Ovary (tissue), 9 donors: ENCODE measurements around the gene INTS7. TPM values are rescaled to one million over a fixed set of nuclear protein-coding genes. Genes with fewer than 3 reads are reported as not detected.
"Not testable (repeated sequence)": the region's sequence is repeated elsewhere in the genome, so short reads cannot be mapped to it uniquely, and the experiment has no call there.

Experiments used
- DNase-seq, 5 donors: peaks; one replicate each; pipeline ENCODE4 v3.0.0-alpha.2; 2019 to 2020
- H3K27ac ChIP-seq, 2 donors: fragments of 200-600 bp; one replicate each; pipeline versions ENCODE4 v1.5.1 to v1.8.0; 2019 to 2022
- H3K27me3 ChIP-seq: fragments of 200-600 bp; one replicate; pipeline ENCODE4 v1.8.0; 2022
- H3K36me3 ChIP-seq: fragments of 200-600 bp; sonication (generic); one replicate; pipeline ENCODE4 v1.5.1; 2019
- H3K4me1 ChIP-seq: one replicate; pipeline ENCODE4 v1.8.1; 2013; ENCODE audit warnings: mild to moderate bottlenecking, moderate library complexity; ENCODE audit not compliant: insufficient read depth
- H3K4me3 ChIP-seq: fragments of 200-600 bp; sonication (generic); one replicate; pipeline ENCODE4 v1.5.1; 2017
- H3K9me3 ChIP-seq, 2 donors: fragments of 200-600 bp in 1 of 2; sonication (generic) in 1 of 2; one replicate each; pipeline versions ENCODE4 v1.5.1 to v1.8.1; 2013 to 2019; ENCODE audit warnings: mild to moderate bottlenecking in 1 of 2, moderate library complexity in 1 of 2
- EP300 ChIP-seq: sonication (generic); formaldehyde crosslinking; IDR thresholded peaks from one replicate; pipeline ENCODE4 v1.6.1; 2017; ENCODE audit warnings: antibody characterized with exemption
- POLR2A ChIP-seq: fragments of 450-650 bp; IDR thresholded peaks from one replicate; pipeline ENCODE4 v1.6.1; 2017; ENCODE audit warnings: antibody characterized with exemption, mild to moderate bottlenecking, moderate library complexity
- WGBS, 3 donors: extraction: QIAGEN DNeasy Blood & Tissue Kit in 1 of 3; methylation state at CpG; one replicate each; pipeline versions ENCODE4 v1.1.5 to v1.1.7; 2013 to 2017; 5-methylcytosine and 5-hydroxymethylcytosine counted together
- intact Hi-C, 4 donors: fragments of 100-400 bp; cut with DNase I; formaldehyde crosslinking; loops; one replicate each; pipeline versions ENCODE4 v1.11.0 to v1.15.1; 2022 to 2023
- polyA plus RNA-seq, 2 donors: library from polyadenylated mRNA; stranded (reverse); fragments of 200-250 nt in 1 of 2; fragments of 350-450 nt in 1 of 2; fragmentation: Illumina TruSeq in 1 of 2; extraction: RNeasy Lipid Tissue Mini Kit (QIAGEN cat#74804) in 1 of 2; gene quantifications; one replicate each; pipeline ENCODE4 v1.2.3, GENCODE V29; 2013 to 2014
- total RNA-seq, 7 donors: library from RNA; depleted of rRNA in 2 of 7; stranded (reverse); fragments of >200 nt in 2 of 7; fragmentation: NEBNext Ultra II Directional in 3 of 7; extraction: Animal tissue kit (Norgen Biotek cat#: 25700) in 3 of 7; gene quantifications; one replicate each; pipeline versions ENCODE4 v1.1.0 to v1.2.4, GENCODE V29; 2016 to 2023
- TF ChIP-seq, protein P1 (sequence below), 3 donors: fragments of 450-650 bp in 2 of 3; fragments of 200-600 bp in 1 of 3; IDR thresholded peaks; one replicate each; pipeline versions ENCODE4 v1.5.1 to v1.8.0; 2016 to 2022; ENCODE audit warnings: antibody characterized with exemption in 3 of 3, mild to moderate bottlenecking in 1 of 3
- donor health status: DM: no; HTN: no; CAD: no; lungs with moderate emphysema.
- donor health status: DM: no; HTN: no; CAD: no.
- donor health status: Bipolar disorder and iron deficiency.
- donor health status: DM: yes; HTN: yes; CAD: no.
- donor health status: DM: no; HTN: no; CAD: no.
- donor health status: DM: yes; HTN: yes; CAD: no.

The INTS7 gene
- total and polyA plus RNA-seq, 9 donors, result 4.0 to 19.1 (median 7.0) TPM

DNA sequence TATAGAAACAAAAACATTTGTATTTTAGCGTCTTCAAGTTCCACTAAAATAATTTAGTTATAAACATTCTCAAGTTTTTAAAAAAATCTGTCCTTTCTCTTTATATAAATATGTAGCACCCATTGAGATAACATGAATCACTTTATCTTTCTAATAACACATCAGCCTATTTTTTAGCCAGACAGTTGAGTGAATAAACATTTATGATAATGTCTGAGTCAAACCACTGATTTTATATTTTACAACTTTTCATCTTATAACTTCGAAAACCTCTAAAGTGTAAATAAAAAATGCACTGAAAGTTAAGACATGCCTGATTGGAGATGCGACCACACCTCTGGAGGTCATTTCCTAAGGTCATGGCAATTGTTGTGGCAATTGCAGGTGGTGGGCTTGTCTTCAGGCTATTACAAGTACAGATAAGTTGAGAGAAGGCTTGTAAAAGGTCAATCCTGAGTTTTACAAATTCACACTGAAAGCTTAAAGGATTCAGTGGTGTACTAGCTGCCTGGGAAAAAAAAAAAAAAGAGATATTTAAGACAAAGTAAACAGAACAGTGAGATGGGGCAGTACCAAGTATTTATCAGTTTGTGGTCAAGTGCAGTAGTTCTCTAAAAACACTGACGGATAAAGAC lies 67.0 kb downstream of the INTS7 start:
- WGBS, 3 donors, result 70 to 78% (median 77%) methylated on average over 4 of the region's 4 CpGs
- Histone ChIP-seq H3K4me1 (no peaks in the 10 kb centered on the region), H3K27me3 (no peaks in the 10 kb centered on the region), H3K27ac (no peak overlapping the region), H3K36me3 (no peaks in the 10 kb centered on the region), H3K4me3 (no peak overlapping the region), H3K9me3 (no peaks in the 10 kb centered on the region)
- intact Hi-C loops, result no loop called here
- TF ChIP-seq, protein P1, sequence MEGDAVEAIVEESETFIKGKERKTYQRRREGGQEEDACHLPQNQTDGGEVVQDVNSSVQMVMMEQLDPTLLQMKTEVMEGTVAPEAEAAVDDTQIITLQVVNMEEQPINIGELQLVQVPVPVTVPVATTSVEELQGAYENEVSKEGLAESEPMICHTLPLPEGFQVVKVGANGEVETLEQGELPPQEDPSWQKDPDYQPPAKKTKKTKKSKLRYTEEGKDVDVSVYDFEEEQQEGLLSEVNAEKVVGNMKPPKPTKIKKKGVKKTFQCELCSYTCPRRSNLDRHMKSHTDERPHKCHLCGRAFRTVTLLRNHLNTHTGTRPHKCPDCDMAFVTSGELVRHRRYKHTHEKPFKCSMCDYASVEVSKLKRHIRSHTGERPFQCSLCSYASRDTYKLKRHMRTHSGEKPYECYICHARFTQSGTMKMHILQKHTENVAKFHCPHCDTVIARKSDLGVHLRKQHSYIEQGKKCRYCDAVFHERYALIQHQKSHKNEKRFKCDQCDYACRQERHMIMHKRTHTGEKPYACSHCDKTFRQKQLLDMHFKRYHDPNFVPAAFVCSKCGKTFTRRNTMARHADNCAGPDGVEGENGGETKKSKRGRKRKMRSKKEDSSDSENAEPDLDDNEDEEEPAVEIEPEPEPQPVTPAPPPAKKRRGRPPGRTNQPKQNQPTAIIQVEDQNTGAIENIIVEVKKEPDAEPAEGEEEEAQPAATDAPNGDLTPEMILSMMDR (IDR thresholded peaks at IDR 0.05), result no peak
- TF ChIP-seq EP300, result no peak
- TF ChIP-seq POLR2A, result no peak
- no peak for DNase-seq

DNA sequence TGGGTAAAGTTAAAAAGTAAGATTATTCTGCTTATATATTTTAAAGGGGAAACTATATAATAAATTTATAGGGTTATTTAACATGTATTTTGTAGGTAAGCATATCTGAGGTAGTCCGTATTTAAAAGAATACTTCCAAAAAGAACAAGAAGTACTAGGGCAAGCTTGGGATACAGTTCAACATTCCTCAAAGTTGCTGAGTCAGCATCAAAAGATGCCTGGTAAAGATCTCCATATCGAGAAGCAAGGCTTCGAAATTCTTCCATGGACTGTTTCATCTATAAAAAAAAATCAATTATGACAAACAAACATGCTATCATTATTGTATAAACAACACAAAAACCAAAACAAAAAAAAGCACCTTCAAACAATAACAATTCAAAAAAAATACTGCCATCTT lies 67.7 kb downstream of the INTS7 start:
- Histone ChIP-seq H3K27ac (no peak overlapping the region), H3K4me3 (no peak overlapping the region), H3K9me3 (no peaks in the 10 kb centered on the region), H3K36me3 (no peaks in the 10 kb centered on the region), H3K27me3 (no peaks in the 10 kb centered on the region), H3K4me1 (no peaks in the 10 kb centered on the region)
- WGBS, 3 donors, result 53 to 59% (median 55%) methylated on average over 3 of the region's 3 CpGs
- intact Hi-C loops, result no loop called here
- TF ChIP-seq, protein P1 (IDR thresholded peaks at IDR 0.05), result no peak
- TF ChIP-seq EP300 (no peak), POLR2A (no peak)
- no peak for DNase-seq

DNA sequence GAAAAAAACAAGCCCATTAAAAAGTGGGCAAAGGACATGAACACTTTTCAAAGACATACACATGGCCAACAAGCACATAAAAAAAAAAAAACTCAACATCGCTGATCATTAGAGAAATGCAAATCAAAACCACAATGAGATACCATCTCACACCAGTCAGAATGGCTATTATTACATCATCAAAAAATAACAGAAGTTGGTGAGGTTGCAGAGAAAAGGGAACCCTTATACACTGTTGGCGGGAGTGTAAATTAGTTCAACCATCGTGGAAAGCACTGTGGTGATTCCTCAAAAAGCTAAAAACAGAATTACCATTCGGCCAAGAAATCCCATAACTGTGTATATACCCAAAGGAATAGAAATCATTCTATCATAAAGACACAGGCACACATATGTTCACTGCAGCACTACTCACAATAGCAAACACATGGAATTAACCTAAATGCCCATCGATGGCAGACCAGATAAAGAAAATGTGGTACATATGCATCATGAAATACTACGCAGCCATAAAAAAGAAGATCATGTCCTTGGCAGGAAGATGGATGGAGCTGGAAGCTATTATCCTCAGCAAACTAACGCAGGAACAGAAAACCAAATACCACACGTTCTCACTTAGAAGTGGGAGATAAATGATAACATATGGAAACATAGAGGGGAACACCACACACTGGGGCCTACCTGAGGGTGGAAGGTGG lies 70.1 kb downstream of the INTS7 start:
- no peak for DNase-seq
- 94 to 96% (median 96%) methylated on average over 8 of the region's 8 CpGs for WGBS, 3 donors
- Histone ChIP-seq H3K4me1 (no peaks in the 10 kb centered on the region), H3K9me3 (no peaks in the 10 kb centered on the region), H3K36me3 (no peaks in the 10 kb centered on the region), H3K27ac (no peak overlapping the region), H3K4me3 (no peak overlapping the region), H3K27me3 (no peaks in the 10 kb centered on the region)
- no peak for TF ChIP-seq EP300
- intact Hi-C loops, result no loop called here

DNA sequence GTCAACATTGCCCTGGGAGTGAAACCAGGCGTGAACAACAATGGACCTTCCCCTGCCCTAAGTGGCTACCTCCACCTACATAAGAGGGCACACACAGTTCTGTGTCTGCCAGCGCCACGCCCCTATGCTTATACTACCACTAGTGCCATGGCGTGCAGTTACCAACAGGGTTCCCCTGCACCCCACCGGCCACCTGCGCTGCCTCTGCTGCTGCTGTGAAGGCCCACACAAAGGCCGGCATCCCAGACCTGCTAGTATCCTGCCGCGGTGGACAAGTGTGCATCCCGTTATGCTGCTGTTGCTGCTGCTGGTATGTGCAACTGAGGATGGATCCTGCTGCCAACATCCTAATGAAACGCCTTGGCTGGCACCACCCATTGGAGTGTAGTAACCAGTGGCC lies 75.7 kb downstream of the INTS7 start:
- Histone ChIP-seq H3K27me3 (no peaks in the 10 kb centered on the region), H3K4me1 (no peaks in the 10 kb centered on the region), H3K4me3 (no peak overlapping the region), H3K9me3 (no peaks in the 10 kb centered on the region), H3K36me3 (no peaks in the 10 kb centered on the region), H3K27ac (no peak overlapping the region)
- TF ChIP-seq EP300 (no peak), POLR2A (no peak)
- TF ChIP-seq, protein P1 (IDR thresholded peaks at IDR 0.05), result no peak
- 97 to 98% (median 97%) methylated on average over 11 of the region's 11 CpGs for WGBS, 3 donors
- no peak for DNase-seq
- intact Hi-C loops, result no loop called here

DNA sequence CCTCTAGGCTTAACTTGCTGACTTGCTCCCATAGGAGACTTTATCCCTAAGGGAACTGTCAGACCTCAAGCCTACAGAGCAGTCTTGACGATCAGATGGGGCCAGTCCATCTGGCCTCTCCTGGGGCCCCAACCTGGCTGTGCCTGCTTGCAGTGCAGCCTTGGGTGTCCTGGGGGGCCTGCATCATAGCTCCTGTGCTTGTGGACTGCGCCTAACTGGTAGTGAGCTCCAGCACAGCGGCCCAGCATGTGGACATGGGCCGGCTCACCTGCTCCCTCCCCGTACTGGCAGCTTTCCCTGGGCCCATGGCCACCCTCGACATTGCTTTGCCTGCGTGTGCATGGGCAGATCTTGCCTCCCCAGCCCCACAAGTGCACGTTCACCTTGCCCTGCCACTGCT lies 76.1 kb downstream of the INTS7 start:
- Histone ChIP-seq H3K27me3 (no peaks in the 10 kb centered on the region), H3K4me1 (no peaks in the 10 kb centered on the region), H3K4me3 (no peak overlapping the region), H3K36me3 (no peaks in the 10 kb centered on the region), H3K27ac (no peak overlapping the region), H3K9me3 (no peaks in the 10 kb centered on the region)
- WGBS, 3 donors, result 96 to 98% (median 97%) methylated on average over 8 of the region's 8 CpGs
- intact Hi-C loops, result no loop called here
- no peak for DNase-seq
- TF ChIP-seq EP300, result no peak
- TF ChIP-seq, protein P1 (IDR thresholded peaks at IDR 0.05), result no peak
- TF ChIP-seq POLR2A, result no peak

DNA sequence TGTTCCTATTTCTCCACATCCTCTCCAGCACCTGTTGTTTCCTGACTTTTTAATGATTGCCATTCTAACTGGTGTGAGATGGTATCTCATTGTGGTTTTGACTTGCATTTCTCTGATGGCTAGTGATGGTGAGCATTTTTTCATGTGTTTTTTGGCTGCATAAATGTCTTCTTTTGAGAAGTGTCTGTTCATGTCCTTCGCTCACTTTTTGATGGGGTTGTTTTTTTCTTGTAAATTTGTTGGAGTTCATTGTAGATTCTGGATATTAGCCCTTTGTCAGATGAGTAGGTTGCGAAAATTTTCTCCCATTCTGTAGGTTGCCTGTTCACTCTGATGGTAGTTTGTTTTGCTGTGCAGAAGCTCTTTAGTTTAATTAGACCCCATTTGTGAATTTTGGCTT lies 81.3 kb downstream of the INTS7 start:
- intact Hi-C loops, H3K27ac ChIP-seq, DNase-seq, H3K36me3 ChIP-seq, H3K27me3 ChIP-seq, H3K4me3 ChIP-seq, H3K4me1 ChIP-seq, H3K9me3 ChIP-seq: not testable (repeated sequence)
- 96 to 100% methylated on average over 2 of the region's 2 CpGs; no CpG with 5 or more reads in 1 of the 3 donors for WGBS, 3 donors

DNA sequence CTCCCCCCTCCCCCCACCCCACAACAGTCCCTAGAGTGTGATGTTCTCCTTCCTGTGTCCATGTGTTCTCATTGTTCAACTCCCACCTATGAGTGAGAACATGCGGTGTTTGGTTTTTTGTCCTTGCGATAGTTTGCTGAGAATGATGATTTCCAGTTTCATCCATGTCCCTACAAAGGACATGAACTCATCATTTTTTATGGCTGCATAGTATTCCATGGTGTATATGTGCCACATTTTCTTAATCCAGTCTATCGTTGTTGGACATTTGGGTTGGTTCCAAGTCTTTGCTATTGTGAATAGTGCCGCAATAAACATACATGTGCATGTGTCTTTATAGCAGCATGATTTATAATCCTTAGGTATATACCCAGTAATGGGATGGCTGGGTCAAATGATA lies 81.8 kb downstream of the INTS7 start:
- H3K9me3 ChIP-seq, intact Hi-C loops, H3K36me3 ChIP-seq, H3K4me1 ChIP-seq, H3K27ac ChIP-seq, DNase-seq, H3K27me3 ChIP-seq, H3K4me3 ChIP-seq: not testable (repeated sequence)
- 98 to 100% methylated on average over 3 to 4 of the region's 4 CpGs; no CpG with 5 or more reads in 1 of the 3 donors for WGBS, 3 donors
